Activated naive CD4-positive, alpha-beta T cell treated with anti-CD3 and anti-CD28 coated beads, Interleukin-2, amount 50 U/mL, for 72 hours (primary cell): ENCODE results near the gene FBXO21. TPM values are rescaled to one million over a fixed set of nuclear protein-coding genes. Genes with fewer than 3 reads are reported as not detected.

Experiments
- ATAC-seq, 2 donors: fragments of 150-1000 bp; cut with Tn5 transposase; 2 replicates each; pipeline ENCODE4 v1.10.0; 2021; ENCODE audit warnings: mild to moderate bottlenecking in 2 of 2, moderate library complexity in 2 of 2
- DNase-seq, 2 donors: peaks; one replicate each; pipeline ENCODE4 v3.0.0; 2021 to 2022; ENCODE audit warnings: low spot score in 2 of 2
- H3K27ac Mint-ChIP-seq, 2 donors: one replicate each; pipeline ENCODE4 v1.8.0; 2022; ENCODE audit warnings: mild to moderate bottlenecking in 2 of 2, mixed read lengths in 2 of 2
- H3K36me3 Mint-ChIP-seq, 2 donors: one replicate each; pipeline ENCODE4 v1.8.0; 2022; ENCODE audit warnings: mixed read lengths in 2 of 2
- H3K9me3 Mint-ChIP-seq, 2 donors: one replicate each; pipeline ENCODE4 v1.8.0; 2022; ENCODE audit warnings: mixed read lengths in 2 of 2
- total RNA-seq, 2 donors: library from RNA; stranded (reverse); gene quantifications; one replicate each; pipeline ENCODE4 v1.2.3, GENCODE V29; 2022

The FBXO21 gene
- total RNA-seq, 2 donors from 2014 or later, result 26.0 to 28.3 TPM

DNA sequence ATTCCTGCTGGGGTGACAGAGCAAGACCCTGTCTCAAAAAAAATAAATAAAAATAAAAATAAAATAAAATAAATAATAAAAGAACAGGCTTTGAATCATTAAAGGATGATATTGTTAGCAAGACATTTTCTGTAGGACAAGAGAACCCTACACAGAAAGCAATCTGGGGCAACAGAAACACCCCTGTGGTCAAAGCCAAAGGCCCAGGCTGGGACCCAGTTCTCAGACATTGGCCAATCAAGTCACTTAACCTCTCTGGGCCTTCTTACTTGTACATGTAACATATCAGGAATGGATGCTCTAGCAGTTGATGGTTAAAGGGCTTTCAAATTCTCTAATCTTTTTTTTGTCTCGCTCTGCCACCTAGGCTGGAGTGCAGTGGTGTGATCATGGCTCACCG lies 55.5 kb downstream of the FBXO21 start:
- Mint-ChIP-seq H3K9me3 (no peaks in the 10 kb centered on the region), H3K36me3 (no peaks in the 10 kb centered on the region), H3K27ac (peak overlapping the region in 1 of 2 donors; percentile 88)
- ATAC-seq, result no peak
- no peak for DNase-seq

DNA sequence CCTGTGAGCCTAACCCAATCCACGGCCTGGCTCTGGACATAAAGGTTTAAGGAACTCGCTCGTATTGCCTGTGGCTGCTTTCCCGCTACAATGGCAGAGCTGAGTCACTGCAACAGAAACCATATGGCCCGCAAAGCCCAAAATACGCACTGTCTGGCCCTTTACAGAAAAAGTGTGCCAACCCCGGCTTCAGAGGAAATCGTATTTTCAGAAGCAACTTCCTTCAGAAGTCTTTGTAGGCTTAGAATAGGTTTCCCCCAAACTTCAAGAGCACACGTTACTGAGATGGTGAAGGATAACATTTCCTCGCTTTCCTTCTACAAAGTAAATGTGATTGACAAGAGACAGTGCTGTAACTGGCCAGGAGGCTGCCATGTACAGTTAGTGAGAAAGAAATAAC lies 56.2 kb downstream of the FBXO21 start:
- Mint-ChIP-seq H3K36me3 (no peaks in the 10 kb centered on the region), H3K9me3 (no peaks in the 10 kb centered on the region), H3K27ac (peak overlapping the region; percentile 44 to 88)
- ATAC-seq, result peak; percentile 87 to 91
- DNase-seq, result peak; percentile 39 to 82

DNA sequence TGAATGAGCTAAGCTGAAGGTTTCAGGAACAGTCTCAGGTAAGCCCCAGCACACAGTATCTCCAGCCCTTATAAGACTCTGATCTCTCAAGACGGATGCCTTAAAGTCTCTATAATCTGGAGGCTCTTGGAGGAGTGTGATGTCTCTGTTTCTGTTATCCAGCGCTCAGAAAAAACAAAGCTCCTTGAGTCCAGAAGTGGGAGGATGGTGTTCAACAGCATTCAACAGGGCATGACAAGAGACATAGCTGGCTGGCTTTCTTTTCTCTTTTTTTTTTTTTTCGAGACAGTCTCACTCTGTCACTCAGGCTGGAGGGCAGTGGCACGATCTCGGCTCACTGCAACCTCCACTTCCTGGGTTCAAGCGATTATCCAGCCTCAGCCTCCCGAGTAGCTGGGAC lies 59.5 kb downstream of the FBXO21 start:
- DNase-seq (no peak), ATAC-seq (no peak)
- Mint-ChIP-seq H3K36me3 (peaks cover 0 to 7% of the 10 kb centered on the region in 2 donors), H3K9me3 (peaks cover 10% of the 10 kb centered on the region in 2 donors), H3K27ac (no peak overlapping the region)

GRCh38 chr12:117129391-117129790 lies 60.9 kb downstream of the FBXO21 start:
- no peak for DNase-seq
- H3K36me3 Mint-ChIP-seq, result peaks cover 0 to 7% of the 10 kb centered on the region in 2 donors
- no peak overlapping the region for H3K27ac Mint-ChIP-seq
- peaks cover 10% of the 10 kb centered on the region in 2 donors for H3K9me3 Mint-ChIP-seq
- ATAC-seq, result no peak

DNA sequence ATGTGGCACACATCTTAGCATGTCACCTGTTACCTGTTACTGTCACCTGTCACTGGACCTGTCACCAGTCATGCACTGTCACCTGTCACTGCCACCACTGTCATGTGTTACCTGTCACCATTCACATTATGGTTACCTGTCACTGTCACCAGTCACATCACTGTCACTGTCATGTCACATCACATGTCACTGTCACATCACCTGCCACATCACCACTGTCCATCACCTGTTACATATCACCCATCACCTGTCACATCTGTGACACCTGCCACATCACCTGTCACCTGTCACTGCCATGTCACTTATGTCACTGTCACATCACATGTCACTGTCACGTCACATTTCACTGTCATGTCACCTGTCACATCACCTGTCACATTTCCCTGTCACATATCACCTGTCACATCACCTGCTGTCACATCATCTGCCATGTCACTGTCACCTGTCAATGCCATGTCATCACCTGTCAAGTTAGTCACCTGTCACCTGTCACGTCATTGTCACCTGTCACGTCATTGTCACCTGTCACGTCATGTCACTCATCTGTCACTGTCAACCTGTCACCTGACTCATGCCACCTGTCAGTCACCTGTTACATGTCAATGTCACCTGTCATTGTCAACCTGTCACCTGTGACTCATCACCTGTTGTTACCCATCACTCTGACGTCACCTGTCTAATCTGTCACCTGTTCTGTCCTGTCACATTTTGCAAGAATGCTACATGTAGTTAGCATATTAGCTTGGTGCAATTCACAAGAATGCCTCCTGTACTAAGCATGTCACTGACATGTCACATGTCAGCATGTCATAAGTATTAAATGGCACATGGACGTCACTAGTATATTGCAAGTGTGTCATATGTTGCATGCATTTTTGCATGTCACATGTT lies 62.1 kb downstream of the FBXO21 start:
- no peak overlapping the region for H3K27ac Mint-ChIP-seq
- H3K9me3 Mint-ChIP-seq, result peaks cover 10% of the 10 kb centered on the region in 2 donors
- ATAC-seq, result no peak
- peaks cover 0 to 7% of the 10 kb centered on the region in 2 donors for H3K36me3 Mint-ChIP-seq
- no peak for DNase-seq

- Mint-ChIP-seq H3K36me3 (peaks cover 0 to 7% of the 10 kb centered on the region in 2 donors), H3K9me3 (peaks cover 10% of the 10 kb centered on the region in 2 donors), H3K27ac (no peak overlapping the region)
- no peak for ATAC-seq
- DNase-seq, result no peak
Observed at GRCh38 chr12:117126335-117126734, 63.9 kb downstream of the FBXO21 start.

GRCh38 chr12:117125767-117126166 lies 64.5 kb downstream of the FBXO21 start:
- Mint-ChIP-seq H3K36me3 (peaks cover 0 to 7% of the 10 kb centered on the region in 2 donors), H3K9me3 (peaks cover 10% of the 10 kb centered on the region in 2 donors), H3K27ac (peak overlapping the region; percentile 7 to 31)
- no peak for ATAC-seq
- DNase-seq, result no peak

GRCh38 chr12:117125272-117125613 lies 65.0 kb downstream of the FBXO21 start:
- DNase-seq (no peak), ATAC-seq (peak; percentile 76)
- peak overlapping the region; percentile 7 to 31 for H3K27ac Mint-ChIP-seq
- H3K9me3 Mint-ChIP-seq, result peaks cover 10% of the 10 kb centered on the region in 2 donors
- peaks cover 0 to 7% of the 10 kb centered on the region in 2 donors for H3K36me3 Mint-ChIP-seq

DNA sequence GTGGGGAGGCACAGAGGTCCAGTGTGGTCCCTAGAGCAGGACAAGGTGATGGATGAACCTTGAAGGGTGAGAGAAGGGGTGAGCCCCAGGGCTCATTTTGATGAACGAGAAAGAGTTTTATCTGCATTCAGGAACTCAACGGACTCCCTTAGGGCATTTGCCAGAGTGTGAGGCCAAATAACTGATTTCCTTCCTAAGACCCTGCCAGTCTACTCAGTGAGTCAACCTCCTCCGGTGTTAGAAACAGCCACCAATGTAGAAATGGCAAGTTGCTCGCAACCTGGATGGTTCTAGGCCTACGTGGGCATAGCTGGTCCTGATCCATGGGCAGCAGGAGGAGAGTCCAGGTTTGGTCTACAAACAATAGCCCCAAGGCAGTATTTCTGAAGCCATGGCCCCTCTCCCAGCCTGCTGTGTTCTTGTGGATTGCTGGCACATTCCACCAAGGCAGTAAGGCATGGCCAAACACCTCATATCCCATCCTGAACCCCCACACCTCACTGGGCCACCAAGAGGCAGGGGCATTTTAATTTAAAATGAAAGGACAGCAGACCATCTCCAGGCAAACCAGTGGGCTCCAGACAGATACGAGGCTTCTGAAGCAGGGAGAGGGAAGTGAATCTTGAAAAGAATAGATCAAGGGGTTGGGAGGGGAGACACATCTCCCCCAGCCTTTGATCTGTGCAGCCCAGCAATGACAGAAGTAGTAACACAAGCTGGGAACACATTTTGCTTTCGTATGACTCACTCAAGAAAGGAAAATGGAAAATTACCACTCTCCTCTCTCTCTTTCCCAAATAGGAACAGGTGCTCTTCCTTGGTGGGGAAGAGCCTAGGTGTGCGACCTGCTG lies 65.6 kb downstream of the FBXO21 start:
- peaks cover 0 to 7% of the 10 kb centered on the region in 2 donors for H3K36me3 Mint-ChIP-seq
- H3K9me3 Mint-ChIP-seq, result peaks cover 10% of the 10 kb centered on the region in 2 donors
- ATAC-seq, result peak; percentile 71 to 73
- H3K27ac Mint-ChIP-seq, result peak overlapping the region in 1 of 2 donors; percentile 7
- DNase-seq, result no peak

- Mint-ChIP-seq H3K9me3 (no peaks in the 10 kb centered on the region), H3K27ac (no peak overlapping the region), H3K36me3 (no peaks in the 10 kb centered on the region)
Observed at GRCh38 chr12:117121441-117121840, 68.8 kb downstream of the FBXO21 start.

GRCh38 chr12:117120787-117121186 lies 69.5 kb downstream of the FBXO21 start:
- no peak for ATAC-seq
- DNase-seq, result no peak
- H3K36me3 Mint-ChIP-seq, result no peaks in the 10 kb centered on the region
- no peaks in the 10 kb centered on the region for H3K9me3 Mint-ChIP-seq
- no peak overlapping the region for H3K27ac Mint-ChIP-seq

More at GRCh38 chr12:117121441-117121840, 68.8 kb downstream of the FBXO21 start:
- DNase-seq (no peak), ATAC-seq (no peak)

- H3K27ac Mint-ChIP-seq, result no peak overlapping the region
- ATAC-seq (peak; percentile 58 to 66), DNase-seq (peak in 1 of 2 donors; percentile 48)
- no peaks in the 10 kb centered on the region for H3K36me3 Mint-ChIP-seq
- H3K9me3 Mint-ChIP-seq, result no peaks in the 10 kb centered on the region
Observed at GRCh38 chr12:117119592-117120198, 70.6 kb downstream of the FBXO21 start.

- no peak for DNase-seq
- no peak overlapping the region for H3K27ac Mint-ChIP-seq
- no peaks in the 10 kb centered on the region for H3K9me3 Mint-ChIP-seq
- no peaks in the 10 kb centered on the region for H3K36me3 Mint-ChIP-seq
- ATAC-seq, result no peak
Observed at GRCh38 chr12:117118838-117119591, 71.3 kb downstream of the FBXO21 start.

GRCh38 chr12:117114784-117115183 lies 75.5 kb downstream of the FBXO21 start:
- Mint-ChIP-seq H3K27ac (no peak overlapping the region), H3K36me3 (no peaks in the 10 kb centered on the region), H3K9me3 (no peaks in the 10 kb centered on the region)
- no peak for DNase-seq
- ATAC-seq, result no peak

DNA sequence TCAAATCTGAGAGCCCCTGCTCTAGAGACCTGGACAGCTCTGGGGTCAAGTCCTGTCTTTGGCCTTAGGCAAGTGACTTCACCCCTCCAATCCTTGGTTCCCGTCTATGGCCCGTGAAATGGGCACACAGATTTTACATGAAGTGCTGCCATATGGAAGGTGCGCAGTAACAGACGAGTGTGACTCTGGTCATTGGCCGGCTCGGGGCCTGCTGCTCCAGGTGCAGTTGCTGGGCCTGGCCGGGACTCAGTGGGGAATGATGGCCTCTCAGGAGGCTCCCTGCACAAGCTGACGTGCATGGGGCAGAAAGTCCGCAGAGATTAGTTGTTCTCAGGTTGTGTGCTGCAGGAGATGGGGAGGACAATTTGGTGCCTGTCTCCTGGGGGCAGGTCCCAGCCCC lies 77.0 kb downstream of the FBXO21 start:
- no peak for DNase-seq

More for the DNA sequence above, 77.0 kb downstream of the FBXO21 start:
- H3K27ac Mint-ChIP-seq, result no peak overlapping the region
- H3K9me3 Mint-ChIP-seq, result no peaks in the 10 kb centered on the region
- no peaks in the 10 kb centered on the region for H3K36me3 Mint-ChIP-seq
- ATAC-seq, result no peak
